ENCODE results near the gene ADCK2.

GRCh38 chr7:140678081-140678815 is 5.5 kb downstream of the ADCK2 start:
- TF ChIP-seq CTCF (IDR thresholded peaks at IDR 0.05) (no peak), POLR2A (IDR thresholded peaks at IDR 0.05) (no peak)

Data from Peyer's patch (tissue), 4 donors.